ENCODE measurements around the gene DNM1. TPM values are rescaled to one million over a fixed set of nuclear protein-coding genes. Genes with fewer than 3 reads are reported as not detected.
"Not testable (repeated sequence)": the region's sequence is repeated elsewhere in the genome, so short reads cannot be mapped to it uniquely, and the experiment has no call there.

The DNM1 gene
- total and polyA plus RNA-seq, 2 donors (not counting 3 experiments of a cell fraction or from before 2014, with no cell fraction given), result 0.59 to 2.9 TPM

GRCh38 chr9:128181480-128181879 lies 21.7 kb upstream of the DNM1 start:
- BruUV-seq (replicated peaks); H3K4me2 ChIP-seq (ENCODE audit: insufficient read depth, low read length); H3K9ac ChIP-seq (replicated peaks; ENCODE audit: extremely low read depth, insufficient read depth, low read length); H3K9me1 ChIP-seq (replicated peaks; ENCODE audit: control insufficient read depth, extremely low read depth, insufficient read depth, low read length); H3K27me3 ChIP-seq (ENCODE audit: control insufficient read depth in 2 of 2, insufficient read depth in 2 of 2, low read length in 2 of 2); DNase-seq (ENCODE audit: low read depth, low spot score); POLR2A ChIA-PET; H4K20me1 ChIP-seq (replicated peaks; ENCODE audit: control insufficient read depth, extremely low read depth, insufficient read depth, low read length); H3K79me2 ChIP-seq (ENCODE audit: control insufficient read depth, insufficient read depth, low read length); H3K9me3 ChIP-seq (replicated peaks; ENCODE audit: control insufficient read depth, insufficient read depth, low read length); H3K4me1 ChIP-seq (ENCODE audit: control insufficient read depth, extremely low read depth, insufficient read depth, low read length); dilution Hi-C loops (cut with MboI; ENCODE audit: extremely low pct_ligation_motif_present, low sequenced_read_pairs); FAIRE-seq; H3K4me3 ChIP-seq (replicated peaks in 1 of 3; ENCODE audit: insufficient read depth in 1 of 3, low read depth in 1 of 3, low read length in 3 of 3); H2AFZ ChIP-seq (ENCODE audit: low read depth, low read length); H3K27ac ChIP-seq (ENCODE audit: insufficient read depth, low read depth, low read length): not testable (repeated sequence)
- peaks cover 21 to 52% of the 10 kb centered on the region in 2 experiments for H3K36me3 ChIP-seq (ENCODE audit: control insufficient read depth in 2 of 2, extremely low read depth in 1 of 2, insufficient read depth in 2 of 2, low read length in 2 of 2)
- intact Hi-C loops (cut with micrococcal nuclease), result loop anchor here (5.0 kb wide), 1 partner anchor 161 kb away; the partner anchor contains the start of gene SLC27A4
- peak in 1 of 2 donors; percentile 40 for TF ChIP-seq CTCF (IDR thresholded peaks at IDR 0.05; ENCODE audit: extremely low read depth in 1 of 2, insufficient read depth in 1 of 2, low read depth in 1 of 2, low read length in 2 of 2)
- CTCF ChIA-PET, result interaction anchor here (0.8 kb wide), 1 partner anchor 160 kb away, joined by 5 read pairs; no protein-coding TSS in a partner anchor

GRCh38 chr9:128182893-128183588 lies 20.1 kb upstream of the DNM1 start:
- intact Hi-C loops (cut with micrococcal nuclease), result loop anchor here (1.0 to 5.0 kb wide), 2 partner anchors 8 to 159 kb away; partner anchors contain the start of genes CIZ1 and SLC27A4
- ChIA-PET CTCF (interaction anchor here (0.8 to 2.0 kb wide), 8 partner anchors 10 to 158 kb away, joined by 3 to 9 read pairs (median 4); no protein-coding TSS in a partner anchor), POLR2A (no interaction called here)
- Histone ChIP-seq H2AFZ (ENCODE audit: low read depth, low read length) (no peak overlapping the region), H4K20me1 (replicated peaks; ENCODE audit: control insufficient read depth, extremely low read depth, insufficient read depth, low read length) (no peaks in the 10 kb centered on the region), H3K9ac (replicated peaks; ENCODE audit: extremely low read depth, insufficient read depth, low read length) (no peak overlapping the region), H3K27me3 (ENCODE audit: control insufficient read depth in 2 of 2, insufficient read depth in 2 of 2, low read length in 2 of 2) (no peaks in the 10 kb centered on the region), H3K36me3 (ENCODE audit: control insufficient read depth in 2 of 2, extremely low read depth in 1 of 2, insufficient read depth in 2 of 2, low read length in 2 of 2) (peaks cover 22 to 45% of the 10 kb centered on the region in 2 experiments), H3K27ac (ENCODE audit: insufficient read depth, low read depth, low read length) (no peak overlapping the region), H3K79me2 (ENCODE audit: control insufficient read depth, insufficient read depth, low read length) (peaks cover 2% of the 10 kb centered on the region), H3K4me3 (replicated peaks in 1 of 3; ENCODE audit: insufficient read depth in 1 of 3, low read depth in 1 of 3, low read length in 3 of 3) (no peak overlapping the region), H3K4me2 (ENCODE audit: insufficient read depth, low read length) (no peak overlapping the region), H3K9me3 (replicated peaks; ENCODE audit: control insufficient read depth, insufficient read depth, low read length) (no peaks in the 10 kb centered on the region), H3K9me1 (replicated peaks; ENCODE audit: control insufficient read depth, extremely low read depth, insufficient read depth, low read length) (no peaks in the 10 kb centered on the region), H3K4me1 (ENCODE audit: control insufficient read depth, extremely low read depth, insufficient read depth, low read length) (no peaks in the 10 kb centered on the region)
- no peak for TF ChIP-seq GATA2 (IDR thresholded peaks at IDR 0.05; ENCODE audit: insufficient read depth, insufficient read length, low read depth, low read length)
- FAIRE-seq, result no peak
- no peak for DNase-seq (ENCODE audit: low read depth, low spot score)
- no TSS peak for BruUV-seq (replicated peaks)
- dilution Hi-C loops (cut with MboI; ENCODE audit: extremely low pct_ligation_motif_present, low sequenced_read_pairs), result no loop called here
